UCSD-AML1 (cell line): ENCODE results near the gene TLR2.
A peak's percentile ranks its signal among the peaks of the same experiment; 100 is the strongest.

ENCODE experiments used
- DNase-seq: peaks from one replicate; lab custom pipeline; 2025; ENCODE audit not compliant: unreplicated experiment; lab: John Stamatoyannopoulos, UW

TLR2 gene

DNA sequence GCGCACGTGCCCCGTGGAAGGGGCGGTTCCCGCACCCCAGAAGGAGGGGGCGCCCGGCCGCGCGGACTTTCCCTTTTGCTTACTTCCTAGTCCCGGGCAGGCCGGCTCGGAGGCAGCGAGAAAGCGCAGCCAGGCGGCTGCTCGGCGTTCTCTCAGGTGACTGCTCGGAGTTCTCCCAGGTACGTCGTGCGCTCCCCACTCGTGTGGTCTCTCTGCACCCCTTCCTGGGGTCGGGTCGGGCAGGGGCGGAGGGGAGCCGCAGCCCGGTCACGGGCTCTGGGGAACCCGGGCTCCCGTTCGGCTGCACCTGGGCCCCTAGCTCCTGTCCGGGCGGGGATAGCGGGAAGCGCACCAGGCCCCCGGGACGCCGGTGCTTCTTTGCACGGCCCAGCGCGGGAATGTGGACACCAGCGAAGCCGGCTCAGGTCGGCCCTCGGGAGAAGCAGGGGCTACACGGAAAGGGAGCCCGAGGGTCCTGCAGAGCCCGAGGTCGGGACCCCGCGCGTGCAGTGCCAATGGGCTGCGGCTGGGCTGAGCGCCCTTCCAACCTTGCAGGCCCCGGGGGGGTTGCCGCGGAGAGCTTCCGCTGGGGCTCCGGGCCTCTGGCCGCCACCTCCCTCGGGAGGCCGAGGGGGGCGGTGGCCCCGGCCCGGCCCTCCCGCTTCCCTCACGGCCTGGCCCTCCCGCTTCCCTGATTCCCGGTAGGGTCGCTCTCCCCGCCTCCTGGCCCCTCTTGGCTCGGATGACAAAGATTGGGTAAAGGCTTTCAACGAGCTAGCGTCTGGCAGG is at the start of gene TLR2:
Gene TLR2 (plus strand): TSS at position 99 of the 789 bp plus-strand sequence. CDS start 18,628 bp downstream, outside the sequence.
- DNase-seq = peak; percentile 10

- no peak for DNase-seq
Measured at GRCh38 chr4:153634738-153635353, 49.2 kb upstream of the TLR2 start.

DNA sequence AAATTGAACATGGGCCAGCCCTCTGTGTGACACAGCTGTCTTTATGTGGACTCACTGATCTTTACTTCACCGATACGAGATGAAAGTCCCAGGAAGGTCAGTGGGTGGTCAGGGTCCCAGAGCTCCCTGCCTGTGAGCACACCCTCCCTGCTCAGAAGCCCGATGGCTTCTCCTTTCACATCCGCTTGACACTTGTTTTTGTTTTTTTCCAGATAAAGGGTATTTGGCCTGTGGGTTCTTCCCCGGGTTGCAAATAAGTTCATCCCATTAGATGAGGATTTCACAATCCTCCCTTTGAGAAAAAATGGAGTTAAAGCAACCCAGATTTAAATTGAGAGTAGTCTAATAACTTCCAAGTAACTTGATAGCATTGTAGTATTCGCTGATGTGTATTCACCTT is 48.2 kb upstream of the TLR2 start:
- no peak for DNase-seq

GRCh38 chr4:153637201-153637600 is 46.9 kb upstream of the TLR2 start:
- DNase-seq = no peak

- DNase-seq = no peak
Measured at GRCh38 chr4:153638011-153638410, 46.1 kb upstream of the TLR2 start.

DNA sequence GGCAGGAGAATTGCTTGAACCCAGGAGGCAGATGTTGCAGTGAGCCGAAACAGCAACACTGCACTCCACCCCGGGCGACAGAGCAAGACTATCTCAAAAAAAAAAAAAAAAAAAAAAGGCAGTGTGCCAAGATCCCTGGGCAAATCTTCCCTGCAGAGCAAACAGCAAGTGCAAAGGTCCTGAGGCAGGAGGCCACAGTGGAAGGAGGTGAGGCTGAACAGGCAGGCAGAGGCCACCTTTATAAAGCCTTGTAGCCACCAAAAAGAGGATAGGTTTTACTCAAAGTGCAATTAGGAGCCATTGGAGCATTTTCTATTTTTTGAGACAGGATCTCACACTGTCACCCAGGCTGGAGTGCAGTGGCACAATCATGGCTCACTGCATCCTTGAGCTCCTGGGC is 45.1 kb upstream of the TLR2 start:
- no peak for DNase-seq

GRCh38 chr4:153639833-153640802 is 44.0 kb upstream of the TLR2 start:
- DNase-seq = no peak

GRCh38 chr4:153641532-153641931 is 42.5 kb upstream of the TLR2 start:
- no peak for DNase-seq

- no peak for DNase-seq
Measured at GRCh38 chr4:153643406-153644383, 40.4 kb upstream of the TLR2 start.

DNA sequence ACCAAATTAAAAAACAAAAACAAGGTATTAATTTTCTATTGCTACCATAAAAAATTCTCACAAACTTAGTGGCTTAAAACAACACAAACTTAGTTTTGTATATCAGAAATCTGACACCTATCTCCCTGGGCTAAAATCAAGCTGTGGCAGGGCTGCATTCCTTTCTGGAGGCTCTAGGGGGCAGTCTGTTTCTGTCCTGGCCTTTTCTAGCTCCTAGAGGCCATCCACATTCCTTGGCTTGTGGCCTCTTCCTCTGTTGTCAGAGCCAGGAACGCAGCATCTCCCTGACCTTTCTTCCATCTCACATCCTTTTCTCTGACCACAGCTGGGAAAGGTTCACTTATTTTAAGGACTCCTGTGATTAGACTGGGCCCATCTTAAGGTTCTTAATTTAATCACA is 38.9 kb upstream of the TLR2 start:
- DNase-seq = no peak

DNA sequence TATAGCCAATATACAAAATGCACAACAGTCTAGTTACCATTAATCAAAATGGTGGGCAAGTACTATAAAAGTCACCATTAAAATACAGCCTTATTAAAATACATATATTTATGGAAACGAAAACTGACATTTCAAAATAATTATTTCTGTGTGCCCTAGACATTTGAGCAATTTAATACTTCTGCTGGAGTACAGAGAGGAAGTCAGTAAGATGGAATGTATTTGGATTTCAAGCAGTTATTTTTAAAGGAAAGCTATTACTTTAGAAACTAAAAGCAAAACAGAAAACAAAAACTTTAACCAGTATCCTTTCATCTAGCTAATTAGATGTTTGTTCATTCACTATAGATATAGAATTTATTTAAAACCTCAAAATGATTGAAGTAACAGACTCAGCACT is 37.8 kb upstream of the TLR2 start:
- DNase-seq = no peak

DNA sequence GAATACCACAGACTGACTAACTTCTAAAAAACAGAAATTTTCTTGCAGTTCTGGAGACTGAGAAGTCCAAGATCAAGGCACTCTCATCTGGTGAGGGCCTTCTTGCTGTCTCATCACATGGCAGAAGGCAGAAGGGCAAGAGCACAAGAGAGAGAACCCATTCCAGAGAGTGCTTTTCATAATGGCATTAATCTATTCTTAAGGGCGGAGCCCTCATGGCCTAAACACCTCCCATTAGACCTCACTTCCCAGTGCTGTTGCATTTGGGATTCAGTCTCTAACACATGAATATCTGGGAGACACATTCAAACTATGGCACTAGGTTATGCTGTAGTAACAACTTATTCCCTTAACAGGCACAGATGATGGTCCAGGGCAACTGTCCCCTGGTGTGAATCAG is 37.1 kb upstream of the TLR2 start:
- no peak for DNase-seq

DNA sequence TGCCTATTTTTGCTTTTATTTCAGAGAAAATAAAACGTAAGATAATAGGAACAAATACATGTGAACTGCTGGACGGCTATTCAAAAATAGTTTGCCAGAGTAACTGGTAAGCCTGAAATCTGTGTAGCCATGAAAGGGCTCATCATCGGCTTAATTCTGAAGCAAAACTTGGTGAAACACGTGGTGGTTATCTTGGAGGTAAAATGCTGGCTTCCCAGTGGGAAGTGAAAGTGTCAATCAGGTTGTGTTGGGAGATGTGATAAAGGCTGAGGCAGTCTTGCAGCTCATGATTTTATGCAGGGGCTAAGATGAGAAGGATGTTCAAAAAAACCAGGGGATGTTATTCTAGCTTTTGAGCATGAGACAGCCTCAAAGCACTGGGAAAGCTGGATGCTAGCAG is 36.1 kb upstream of the TLR2 start:
- no peak for DNase-seq

- no peak for DNase-seq
Measured at GRCh38 chr4:153649572-153649991, 34.5 kb upstream of the TLR2 start.

GRCh38 chr4:153651116-153651515 is 33.0 kb upstream of the TLR2 start:
- DNase-seq = peak; percentile 22

DNA sequence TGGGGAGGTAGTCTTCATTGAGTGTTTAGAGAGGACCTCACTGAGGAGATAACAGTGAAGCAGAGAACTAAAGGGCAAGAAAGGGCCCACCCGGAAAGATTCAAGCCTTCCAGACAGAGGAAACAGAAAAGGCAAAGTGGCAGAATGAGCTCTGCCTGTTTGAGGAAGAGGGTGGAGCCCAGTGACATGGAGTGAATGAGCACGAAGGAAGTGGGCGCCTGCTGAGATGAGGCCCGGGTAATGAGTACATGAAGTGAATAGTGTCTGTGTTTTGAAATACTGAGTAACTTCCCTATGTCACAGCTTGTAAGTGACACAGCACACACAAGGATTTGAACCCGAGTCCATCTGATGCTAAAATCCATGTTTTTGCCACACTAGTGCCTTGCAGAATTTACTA is 32.5 kb upstream of the TLR2 start:
- peak; percentile 68 for DNase-seq

- peak; percentile 31 for DNase-seq
Measured at GRCh38 chr4:153652051-153652784, 31.9 kb upstream of the TLR2 start.

- no peak for DNase-seq
Measured at GRCh38 chr4:153655002-153655541, 29.0 kb upstream of the TLR2 start.

DNA sequence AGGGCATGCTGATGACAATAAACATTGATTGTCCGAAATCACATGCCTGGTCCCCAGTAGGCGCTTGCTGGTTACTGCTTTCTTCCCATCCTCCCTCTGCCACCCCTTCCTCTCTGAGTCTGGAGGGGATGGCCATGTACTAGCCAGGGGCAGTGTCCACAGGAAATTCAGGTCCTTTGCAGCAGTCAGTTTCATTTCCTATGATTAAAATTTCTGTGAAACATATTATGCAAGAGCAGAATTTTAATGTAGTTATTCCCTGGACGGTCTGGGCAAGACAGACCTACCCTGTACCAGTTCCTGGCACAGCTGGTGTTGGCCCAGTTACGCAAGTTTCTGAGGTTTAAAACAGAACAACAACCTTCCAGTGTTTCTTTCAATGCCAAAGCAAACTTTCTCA is 28.2 kb upstream of the TLR2 start:
- DNase-seq = peak; percentile 12
